Measurements from ENCODE around the gene SLC37A2. TPM values are rescaled to one million over a fixed set of nuclear protein-coding genes. Genes with fewer than 3 reads are reported as not detected.
"Not testable (repeated sequence)": the region's sequence is repeated elsewhere in the genome, so short reads cannot be mapped to it uniquely, and the experiment has no call there.

Gene SLC37A2
- total RNA-seq, 1 donor from 2014 or later = 17.5 TPM

- no peak for DNase-seq (ENCODE audit: low spot score)
Observed at GRCh38 chr11:125083312-125084056, 20.4 kb downstream of the SLC37A2 start.

GRCh38 chr11:125084057-125084416 is 20.9 kb downstream of the SLC37A2 start:
- peak; percentile 85 for DNase-seq (ENCODE audit: low spot score)

- DNase-seq (ENCODE audit: low spot score) = peak; percentile 74
Observed at GRCh38 chr11:125084761-125085231, 21.7 kb downstream of the SLC37A2 start.

DNA sequence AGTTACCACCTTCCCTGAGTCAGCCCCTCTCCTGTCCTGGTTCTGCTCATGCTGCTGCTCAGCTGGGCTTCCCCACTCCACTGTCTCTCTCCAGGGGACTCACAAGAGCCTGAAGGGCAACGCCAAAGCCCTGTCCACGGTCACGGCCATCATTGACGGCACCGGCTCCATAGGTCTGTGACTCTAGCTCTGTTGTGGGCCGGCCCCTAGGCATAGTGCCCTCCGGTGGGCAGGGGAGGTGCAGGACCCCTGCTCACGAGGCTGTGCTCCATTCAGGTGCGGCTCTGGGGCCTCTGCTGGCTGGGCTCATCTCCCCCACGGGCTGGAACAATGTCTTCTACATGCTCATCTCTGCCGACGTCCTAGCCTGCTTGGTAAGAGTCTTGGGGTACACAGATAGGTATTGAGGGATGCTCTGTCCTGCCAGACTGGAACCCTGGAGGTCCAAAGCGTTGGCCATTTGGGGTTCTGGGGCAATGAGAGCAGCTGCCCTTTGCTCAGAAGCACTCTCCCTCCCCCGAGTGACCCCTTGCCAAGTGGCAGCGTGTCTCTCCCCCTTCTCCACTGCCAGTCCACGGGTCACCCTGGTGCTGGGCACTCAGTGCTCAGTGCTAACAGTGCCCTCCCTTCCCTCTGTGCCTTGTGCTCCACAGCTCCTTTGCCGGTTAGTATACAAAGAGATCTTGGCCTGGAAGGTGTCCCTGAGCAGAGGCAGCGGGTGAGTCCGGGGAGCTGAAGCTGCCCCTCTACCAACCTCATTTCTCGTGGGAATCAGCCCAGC is 22.4 kb downstream of the SLC37A2 start:
- no peak for DNase-seq (ENCODE audit: low spot score)

DNA sequence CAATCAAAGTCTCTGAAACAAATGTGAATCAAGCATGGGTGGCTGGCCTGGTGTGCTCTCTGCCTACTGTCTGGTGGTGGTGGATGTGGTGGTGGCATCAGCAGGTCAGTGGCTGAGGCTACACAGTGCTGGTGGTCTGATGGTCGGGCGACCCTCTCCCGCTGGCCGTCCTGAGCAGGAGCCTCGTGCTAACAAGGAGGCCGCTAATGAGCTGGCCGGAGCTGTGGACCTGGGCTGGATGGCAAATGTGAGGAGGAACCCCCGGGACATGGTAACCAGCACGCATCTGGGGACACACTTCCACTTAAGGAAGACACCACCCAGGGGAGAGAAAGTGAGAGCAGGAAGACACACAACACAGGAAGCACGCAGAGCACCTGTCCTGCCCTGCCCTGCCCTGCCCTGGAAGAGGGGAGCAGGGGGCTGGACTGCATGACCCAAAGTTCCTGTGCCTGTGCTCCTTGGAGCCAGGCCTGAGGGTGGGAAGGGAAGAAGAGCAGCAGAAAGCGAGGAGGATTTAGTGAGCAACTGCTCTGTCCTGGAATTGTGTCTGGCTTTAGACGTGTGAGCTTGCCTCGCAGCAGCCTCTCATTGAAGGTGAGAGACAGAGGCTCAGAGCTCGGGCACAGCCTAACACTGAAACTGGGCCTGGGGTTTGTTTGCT is 23.7 kb downstream of the SLC37A2 start:
- DNase-seq (ENCODE audit: low spot score) = peak; percentile 85

DNA sequence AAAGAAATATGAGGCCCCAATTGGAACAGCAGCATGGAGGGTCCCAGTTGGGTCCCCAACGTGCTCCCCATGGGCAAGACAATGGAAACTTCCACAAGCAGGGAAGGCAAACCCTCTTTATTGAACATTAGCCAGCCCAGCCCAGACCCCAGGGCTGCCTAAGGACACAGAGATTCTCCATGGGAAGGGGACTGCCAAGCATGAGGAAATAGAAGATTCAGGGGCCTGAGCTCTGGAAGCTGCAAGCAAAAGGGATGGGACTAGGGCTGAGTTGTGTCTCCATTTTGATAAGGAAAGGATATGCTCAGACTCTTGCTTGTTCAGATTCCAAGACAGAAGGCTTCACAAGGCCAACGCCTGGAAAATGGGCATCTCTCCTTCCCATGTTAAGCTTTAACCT is 25.0 kb downstream of the SLC37A2 start:
- no peak for DNase-seq (ENCODE audit: low spot score)

- DNase-seq (ENCODE audit: low spot score) = peak; percentile 76
Observed at GRCh38 chr11:125088576-125089455, 25.7 kb downstream of the SLC37A2 start.

DNA sequence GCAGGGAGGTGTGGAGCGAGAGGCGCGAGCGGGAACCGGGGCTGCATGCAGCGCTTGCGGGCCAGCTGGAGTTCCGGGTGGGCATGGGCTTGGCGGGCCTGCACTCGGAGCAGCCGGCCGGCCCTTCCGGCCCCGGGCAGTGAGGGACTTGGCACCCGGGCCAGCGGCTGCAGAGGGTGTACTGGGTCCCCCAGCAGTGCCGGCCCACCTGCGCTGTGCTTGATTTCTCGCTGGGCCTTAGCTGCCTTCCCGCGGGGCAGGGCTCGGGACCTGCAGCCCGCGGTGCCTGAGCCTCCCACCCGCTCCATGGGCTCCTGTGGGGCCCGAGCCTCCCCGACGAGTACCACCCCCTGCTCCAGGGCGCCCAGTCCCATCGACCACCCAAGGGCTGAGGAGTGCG is 26.4 kb downstream of the SLC37A2 start:
- peak; percentile 87 for DNase-seq (ENCODE audit: low spot score)

DNA sequence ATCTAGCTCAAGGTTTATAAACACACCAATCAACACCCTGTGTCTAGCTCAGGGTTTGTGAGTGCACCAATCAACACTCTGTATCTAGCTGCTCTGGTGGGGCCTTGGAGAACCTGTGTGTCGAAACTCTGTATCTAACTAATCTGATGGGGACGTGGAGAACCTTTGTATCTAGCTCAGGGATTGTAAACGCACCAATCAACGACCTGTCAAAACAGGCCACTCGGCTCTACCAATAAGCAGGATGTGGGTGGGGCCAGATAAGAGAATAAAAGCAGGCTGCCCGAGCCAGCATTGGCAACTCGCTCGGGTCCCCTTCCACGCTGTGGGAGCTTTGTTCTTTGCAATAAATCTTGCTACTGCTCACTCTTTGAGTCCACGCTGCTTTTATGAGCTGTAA is 27.0 kb downstream of the SLC37A2 start:
- not testable (repeated sequence) for DNase-seq (ENCODE audit: low spot score)

DNA sequence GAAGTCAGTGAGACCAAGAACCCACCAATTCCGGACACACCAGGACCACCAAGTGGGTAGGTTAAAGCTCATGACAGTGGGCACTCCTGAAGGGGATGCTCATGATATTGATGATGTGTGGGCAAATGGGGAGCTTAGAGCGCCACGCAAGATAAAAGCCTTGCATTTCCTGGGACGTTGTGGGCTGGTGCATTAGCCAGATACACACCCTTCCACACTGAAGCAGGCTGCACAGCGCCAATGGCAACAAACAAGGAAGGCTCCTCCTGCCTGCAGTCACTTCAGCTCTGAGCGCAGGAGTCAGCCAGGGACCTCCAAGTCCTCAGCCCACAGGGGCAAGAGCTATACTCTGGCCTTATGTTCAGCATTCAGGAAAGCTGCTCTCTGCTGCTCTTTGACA is 27.7 kb downstream of the SLC37A2 start:
- DNase-seq (ENCODE audit: low spot score) = no peak

GRCh38 chr11:125091247-125091876 is 28.3 kb downstream of the SLC37A2 start:
- no peak for DNase-seq (ENCODE audit: low spot score)

DNA sequence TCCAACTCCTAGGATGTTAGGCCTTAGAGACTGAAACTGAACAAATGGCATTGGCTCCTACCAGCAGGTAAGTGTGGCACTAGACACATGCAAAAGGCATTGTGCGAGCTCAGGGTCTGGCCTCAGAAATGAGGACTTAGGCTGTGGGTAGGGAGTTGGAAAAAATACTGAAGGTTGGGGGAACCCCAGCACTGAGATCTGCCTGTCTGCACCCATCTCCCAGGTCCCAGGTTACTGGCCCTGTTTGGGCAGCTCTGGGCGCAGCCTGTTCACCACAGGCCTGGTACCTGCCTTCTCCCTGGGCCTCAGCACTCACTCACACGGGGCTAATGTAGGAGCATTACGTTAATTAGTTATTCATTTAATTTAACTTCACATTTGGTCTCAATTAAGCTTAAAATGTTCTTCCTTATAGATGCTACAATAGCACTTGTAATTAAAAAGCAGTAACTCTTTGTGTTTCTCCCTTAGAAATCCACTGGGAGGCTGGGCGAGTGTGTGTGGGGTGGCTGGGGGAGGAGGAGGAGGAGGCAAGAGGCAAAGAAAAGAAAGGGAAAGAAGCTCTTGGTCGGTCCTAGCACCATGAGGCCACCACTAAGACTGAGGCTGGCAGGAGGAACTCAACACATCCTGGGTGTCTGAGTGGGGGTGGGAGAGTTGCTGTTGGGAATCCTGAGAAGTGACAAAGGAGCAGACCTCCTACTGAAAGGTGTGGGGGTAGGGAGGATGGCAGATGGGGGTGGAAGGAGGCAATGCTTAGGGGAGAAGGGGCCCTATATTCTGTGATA is 29.0 kb downstream of the SLC37A2 start:
- DNase-seq (ENCODE audit: low spot score) = no peak

DNA sequence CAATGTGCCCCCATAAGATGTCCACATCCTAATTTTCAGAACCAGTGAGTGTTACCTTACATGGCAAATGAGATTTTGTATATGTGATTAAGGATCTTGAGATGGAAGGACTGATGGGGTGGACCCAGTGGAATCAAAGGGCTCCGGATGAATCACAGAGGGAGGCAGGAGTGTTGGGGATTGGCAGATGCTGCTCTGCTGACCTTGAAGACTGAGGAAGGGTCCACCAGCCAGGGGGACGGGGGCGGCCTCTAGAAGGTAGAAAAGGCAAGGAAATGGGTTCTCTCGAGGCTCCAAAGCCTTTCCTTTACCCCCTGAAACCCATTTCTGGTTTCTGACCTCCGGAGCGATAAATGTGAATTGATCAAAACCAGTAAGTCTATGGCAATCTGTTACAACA is 29.6 kb downstream of the SLC37A2 start:
- no peak for DNase-seq (ENCODE audit: low spot score)

DNA sequence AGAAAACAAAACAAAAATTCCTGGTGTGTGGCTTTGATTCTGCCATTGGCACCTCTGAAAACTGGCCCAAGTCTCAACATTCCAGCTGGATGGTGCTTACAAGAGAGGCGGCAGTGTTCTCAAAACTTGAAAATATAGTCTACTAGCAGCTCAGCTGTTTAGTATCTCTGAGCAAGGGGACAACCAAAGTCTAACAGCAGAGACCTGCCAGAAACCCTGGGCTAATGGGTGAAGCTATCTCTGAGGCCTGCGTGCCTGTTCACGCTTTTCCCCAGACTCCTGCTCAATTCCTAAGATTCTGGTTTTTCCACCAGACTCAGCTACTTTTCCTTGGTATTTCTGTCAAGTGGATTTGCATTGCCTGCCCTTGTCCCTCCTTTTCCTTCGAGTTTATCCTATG is 30.4 kb downstream of the SLC37A2 start:
- DNase-seq (ENCODE audit: low spot score) = no peak

- no peak for DNase-seq (ENCODE audit: low spot score)
Observed at GRCh38 chr11:125094731-125095130, 31.6 kb downstream of the SLC37A2 start.

DNA sequence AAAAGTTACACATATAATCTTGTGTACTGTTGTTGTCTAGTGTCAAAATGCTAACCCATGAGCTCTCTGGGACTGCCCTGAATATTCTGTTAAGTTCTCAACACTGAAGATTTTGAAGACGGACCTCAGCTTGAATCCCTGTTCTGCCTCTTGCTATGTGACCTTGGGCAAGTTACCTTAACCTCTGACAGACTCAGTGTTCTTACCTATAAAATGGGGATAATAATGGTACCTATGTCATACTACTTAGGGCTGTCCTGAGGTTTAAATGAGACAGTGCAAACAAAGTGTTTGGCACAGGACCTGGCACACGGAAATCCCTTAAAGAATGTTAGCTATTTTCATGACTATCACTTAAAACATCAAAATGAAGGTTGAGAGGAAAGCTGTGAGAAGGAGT is 37.0 kb downstream of the SLC37A2 start:
- DNase-seq (ENCODE audit: low spot score) = no peak

- no peak for DNase-seq (ENCODE audit: low spot score)
Observed at GRCh38 chr11:125101596-125101995, 38.5 kb downstream of the SLC37A2 start.

DNA sequence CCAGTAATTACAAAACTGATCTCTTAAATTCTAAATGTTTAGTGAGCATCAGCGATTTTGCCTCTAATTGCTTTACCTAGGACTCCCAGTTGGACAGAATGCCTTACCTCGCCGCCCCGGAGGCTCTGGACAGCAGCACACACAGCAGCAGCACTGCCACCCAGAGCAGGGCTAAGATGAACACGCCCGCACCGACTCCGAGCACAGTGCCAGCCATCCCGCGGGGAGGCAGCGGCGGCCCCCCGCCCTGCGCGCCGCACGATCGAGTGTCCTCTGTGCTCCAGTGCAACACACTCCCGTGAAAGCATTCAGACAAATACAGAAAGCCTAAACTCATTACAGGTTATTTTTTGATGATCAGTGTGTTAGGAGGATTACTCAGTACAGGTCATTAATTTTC is 38.9 kb downstream of the SLC37A2 start:
- DNase-seq (ENCODE audit: low spot score) = no peak

DNA sequence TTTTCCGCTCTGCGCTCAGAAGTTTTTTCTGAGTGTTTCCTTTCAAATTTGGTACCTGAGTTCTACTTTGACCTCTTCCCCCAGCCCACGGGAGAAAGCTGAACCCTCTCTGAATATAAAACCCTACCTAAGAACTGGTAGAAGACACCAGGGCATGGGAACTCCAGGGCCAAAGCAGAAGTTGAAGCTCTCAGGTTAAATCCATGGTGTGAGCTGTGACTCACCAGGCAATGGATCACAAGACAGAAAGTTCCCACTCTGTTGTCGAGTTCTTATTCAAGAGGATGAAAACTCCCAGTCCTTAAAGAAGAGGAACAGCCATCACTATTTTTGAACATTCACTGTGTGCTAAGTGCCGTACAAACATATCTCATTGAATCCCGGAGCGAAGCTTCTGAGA is 39.4 kb downstream of the SLC37A2 start:
- no peak for DNase-seq (ENCODE audit: low spot score)

DNA sequence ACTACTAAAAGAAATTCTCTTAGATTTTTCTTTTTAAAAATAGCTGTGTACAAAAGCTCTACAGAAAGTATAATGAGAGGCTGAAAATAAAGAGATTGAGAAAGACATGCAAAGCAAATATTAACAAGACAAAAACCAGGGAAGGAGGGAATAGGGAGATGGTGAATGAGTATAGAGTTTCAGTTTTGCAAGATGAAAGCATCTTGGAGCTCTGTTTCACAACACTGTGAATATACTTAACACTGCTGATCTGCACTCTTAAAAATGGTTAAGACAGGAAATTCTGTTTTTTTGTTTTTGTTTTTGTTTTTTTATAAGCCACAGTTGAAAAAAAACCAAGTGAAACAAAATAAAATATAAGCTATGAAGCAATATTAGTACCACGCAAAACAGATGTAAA is 42.8 kb downstream of the SLC37A2 start:
- DNase-seq (ENCODE audit: low spot score) = no peak
